Measurements from ENCODE around the gene C17orf67. TPM values are rescaled to one million over a fixed set of nuclear protein-coding genes. Genes with fewer than 3 reads are reported as not detected.
A peak's percentile ranks its signal among the peaks of the same experiment; 100 is the strongest.

Gene C17orf67
- total and polyA plus RNA-seq, 10 donors, result 2.0 to 10.4 (median 4.4) TPM

GRCh38 chr17:56810343-56810742 is 23.4 kb downstream of the C17orf67 start:
- H3K27me3 ChIP-seq (replicated peaks in 1 of 7), result no peaks in the 10 kb centered on the region
- TF ChIP-seq POLR2AphosphoS5 (IDR thresholded peaks at IDR 0.05) (no peak), POLR2A (IDR thresholded peaks at IDR 0.05) (no peak), CTCF (IDR thresholded peaks at IDR 0.05 in 8 of 11, conservative IDR thresholded peaks at IDR 0.05 in 3 of 11) (no peak)
- H3K4me1 ChIP-seq, result no peaks in the 10 kb centered on the region
- no peak overlapping the region for H3K27ac ChIP-seq
- no peak overlapping the region for H3K4me3 ChIP-seq
- intact Hi-C loops (cut with DNase I; ENCODE audit: low total_unique reads), result no loop called here
- H3K9me3 ChIP-seq, result no peaks in the 10 kb centered on the region
- DNase-seq, result peak; percentile 29
- H3K36me3 ChIP-seq, result no peaks in the 10 kb centered on the region
- WGBS, 5 donors, result 73 to 92% (median 87%) methylated on average over 2 of the region's 2 CpGs

GRCh38 chr17:56809820-56810179 is 23.9 kb downstream of the C17orf67 start:
- no peaks in the 10 kb centered on the region for H3K4me1 ChIP-seq
- H3K4me3 ChIP-seq, result no peak overlapping the region

GRCh38 chr17:56809106-56809819 is 24.5 kb downstream of the C17orf67 start:
- peak; percentile 21 for DNase-seq
- Histone ChIP-seq H3K4me1 (no peaks in the 10 kb centered on the region), H3K4me3 (no peak overlapping the region), H3K36me3 (no peaks in the 10 kb centered on the region), H3K9me3 (no peaks in the 10 kb centered on the region), H3K27ac (no peak overlapping the region), H3K27me3 (replicated peaks in 1 of 7) (no peaks in the 10 kb centered on the region)
- intact Hi-C loops (cut with DNase I; ENCODE audit: low total_unique reads), result no loop called here
- TF ChIP-seq POLR2AphosphoS5 (IDR thresholded peaks at IDR 0.05) (no peak), POLR2A (IDR thresholded peaks at IDR 0.05) (no peak), CTCF (IDR thresholded peaks at IDR 0.05 in 8 of 11, conservative IDR thresholded peaks at IDR 0.05 in 3 of 11) (no peak)
- WGBS, 5 donors, result 89 to 97% (median 96%) methylated on average over 9 of the region's 9 CpGs

More at GRCh38 chr17:56809820-56810179, 23.9 kb downstream of the C17orf67 start:
- intact Hi-C loops (cut with DNase I; ENCODE audit: low total_unique reads), result no loop called here
- Histone ChIP-seq H3K27me3 (replicated peaks in 1 of 7) (no peaks in the 10 kb centered on the region), H3K9me3 (no peaks in the 10 kb centered on the region), H3K36me3 (no peaks in the 10 kb centered on the region), H3K27ac (no peak overlapping the region)
- WGBS, 5 donors, result 83 to 100% (median 87%) methylated on average over 1 of the region's 1 CpG
- no peak for DNase-seq
- TF ChIP-seq POLR2A (IDR thresholded peaks at IDR 0.05) (no peak), POLR2AphosphoS5 (IDR thresholded peaks at IDR 0.05) (no peak), CTCF (IDR thresholded peaks at IDR 0.05 in 8 of 11, conservative IDR thresholded peaks at IDR 0.05 in 3 of 11) (no peak)

GRCh38 chr17:56808503-56808902 is 25.2 kb downstream of the C17orf67 start:
- DNase-seq, result no peak
- Histone ChIP-seq H3K4me3 (no peak overlapping the region), H3K36me3 (no peaks in the 10 kb centered on the region), H3K4me1 (no peaks in the 10 kb centered on the region), H3K27ac (no peak overlapping the region), H3K9me3 (no peaks in the 10 kb centered on the region), H3K27me3 (replicated peaks in 1 of 7) (no peaks in the 10 kb centered on the region)
- intact Hi-C loops (cut with DNase I; ENCODE audit: low total_unique reads), result no loop called here
- 76 to 85% (median 79%) methylated on average over 3 of the region's 3 CpGs for WGBS, 5 donors
- TF ChIP-seq POLR2AphosphoS5 (IDR thresholded peaks at IDR 0.05) (no peak), POLR2A (IDR thresholded peaks at IDR 0.05) (no peak), CTCF (IDR thresholded peaks at IDR 0.05 in 8 of 11, conservative IDR thresholded peaks at IDR 0.05 in 3 of 11) (no peak)

Data from spleen (tissue), 11 donors.